OCI-LY1 (cell line): ENCODE results near the gene RIPOR2.

Experiments used
- H2AFZ ChIP-seq: fragments of 200-600 bp; sonication (generic), shearing (Covaris generic); 2 replicates; pipeline ENCODE4 v1.6.0; 2014; ENCODE audit warnings: antibody characterized with exemption, mild to moderate bottlenecking, low read length
- H3F3A ChIP-seq: fragments of 200-600 bp; sonication (generic), shearing (Covaris generic); 2 replicates; pipeline ENCODE4 v1.6.0; 2014; ENCODE audit warnings: mild to moderate bottlenecking, antibody characterized with exemption, low read length, moderate library complexity; ENCODE audit not compliant: insufficient read depth
- H3K27ac ChIP-seq: fragments of 200-600 bp; sonication (generic); 2 replicates; pipeline ENCODE4 v1.5.1; 2014; ENCODE audit warnings: low read length, mixed run types, mild to moderate bottlenecking, low read depth; ENCODE audit not compliant: poor library complexity, severe bottlenecking
- H3K27me3 ChIP-seq: fragments of 200-600 bp; sonication (generic); 2 replicates; pipeline ENCODE4 v1.6.0; 2014; ENCODE audit warnings: antibody characterized with exemption, mild to moderate bottlenecking, low read length, moderate library complexity; ENCODE audit not compliant: insufficient read depth
- H3K36me3 ChIP-seq: fragments of 200-600 bp; sonication (generic); 2 replicates; pipeline ENCODE4 v1.6.1; 2014; ENCODE audit warnings: mild to moderate bottlenecking, antibody characterized with exemption, low read length, moderate library complexity, mixed read lengths; ENCODE audit not compliant: insufficient read depth
- H3K4me1 ChIP-seq: fragments of 200-600 bp; sonication (generic); 2 replicates; pipeline ENCODE4 v1.5.1; 2014; ENCODE audit warnings: mild to moderate bottlenecking, low read length, moderate library complexity; ENCODE audit not compliant: insufficient read depth, severe bottlenecking
- H3K4me2 ChIP-seq: fragments of 200-600 bp; sonication (generic), shearing (Covaris generic); 2 replicates; pipeline ENCODE4 v1.6.1; 2014; ENCODE audit warnings: low read length
- H3K4me3 ChIP-seq: fragments of 200-600 bp; sonication (generic); 2 replicates; pipeline ENCODE4 v1.5.1; 2014; ENCODE audit warnings: low read length, low read depth, mild to moderate bottlenecking, mixed read lengths; ENCODE audit not compliant: poor library complexity, severe bottlenecking
- H3K79me2 ChIP-seq: fragments of 200-600 bp; shearing (Covaris generic); 2 replicates; pipeline ENCODE4 v1.6.1; 2016; ENCODE audit warnings: mixed run types, low read length, mixed read lengths; ENCODE audit not compliant: insufficient read depth
- H3K9ac ChIP-seq: fragments of 200-600 bp; sonication (generic), shearing (Covaris generic); 2 replicates; pipeline ENCODE4 v1.6.1; 2014; ENCODE audit warnings: mild to moderate bottlenecking, low read length, mixed read lengths
- H3K9me2 ChIP-seq: fragments of 200-600 bp; sonication (generic), shearing (Covaris generic); 2 replicates; pipeline ENCODE4 v1.6.1; 2014; ENCODE audit warnings: low read depth, mild to moderate bottlenecking, low read length, mixed read lengths
- H3K9me3 ChIP-seq: fragments of 200-600 bp; shearing (Covaris generic); 2 replicates; pipeline ENCODE4 v1.6.1; 2014; ENCODE audit warnings: low read length, mixed read lengths
- H4K20me1 ChIP-seq: fragments of 200-600 bp; sonication (generic), shearing (Covaris generic); 2 replicates; pipeline ENCODE4 v1.6.0; 2016; ENCODE audit warnings: mild to moderate bottlenecking, low read length; ENCODE audit not compliant: insufficient read depth
- CTCF ChIP-seq: fragments of 200-600 bp; sonication (generic), shearing (Covaris generic); IDR thresholded peaks from 2 replicates; pipeline ENCODE4 v1.5.1; 2017; ENCODE audit warnings: mild to moderate bottlenecking, antibody characterized with exemption, low read length, moderate library complexity, mixed read lengths
- EZH2 ChIP-seq: fragments of 200-600 bp; sonication (generic), shearing (Covaris generic); IDR thresholded peaks from 2 replicates; pipeline ENCODE4 v1.8.0; 2017; ENCODE audit warnings: borderline replicate concordance, mixed run types, mild to moderate bottlenecking, antibody characterized with exemption, low read length, moderate library complexity, mixed read lengths

The RIPOR2 gene

GRCh38 chr6:24888715-24889370 is 46.9 kb downstream of the RIPOR2 start:
- Histone ChIP-seq H3K4me1 (peaks cover 97% of the 10 kb centered on the region), H3K9me3 (no peaks in the 10 kb centered on the region), H3K36me3 (no peaks in the 10 kb centered on the region), H2AFZ (no peak overlapping the region), H4K20me1 (no peaks in the 10 kb centered on the region), H3K4me3 (peak overlapping the region; percentile 7), H3K9me2 (no peaks in the 10 kb centered on the region), H3K79me2 (peaks cover 8% of the 10 kb centered on the region), H3F3A (no peaks in the 10 kb centered on the region), H3K9ac (peak overlapping the region; percentile 27; the same call in 1 of the 2 replicates), H3K27ac (peak overlapping the region; percentile 47), H3K27me3 (no peaks in the 10 kb centered on the region), H3K4me2 (peak overlapping the region; percentile 18)
- peak; percentile 25; the same call in 1 of the 2 replicates for TF ChIP-seq CTCF
- no peak for TF ChIP-seq EZH2

GRCh38 chr6:24887545-24888140 is 48.1 kb downstream of the RIPOR2 start:
- Histone ChIP-seq H2AFZ (no peak overlapping the region), H3K4me1 (peaks cover 97% of the 10 kb centered on the region)

GRCh38 chr6:24883618-24884017 is 52.1 kb downstream of the RIPOR2 start:
- Histone ChIP-seq H3K79me2 (peaks cover 8% of the 10 kb centered on the region), H3K4me2 (peak overlapping the region; percentile 45), H3K9me2 (no peaks in the 10 kb centered on the region), H3F3A (no peaks in the 10 kb centered on the region), H4K20me1 (no peaks in the 10 kb centered on the region), H3K36me3 (no peaks in the 10 kb centered on the region), H3K4me1 (peaks cover 72% of the 10 kb centered on the region), H3K9ac (no peak overlapping the region), H3K27ac (peak overlapping the region; percentile 57), H3K27me3 (no peaks in the 10 kb centered on the region), H3K9me3 (no peaks in the 10 kb centered on the region), H3K4me3 (no peak overlapping the region), H2AFZ (no peak overlapping the region)
- TF ChIP-seq CTCF (no peak), EZH2 (no peak)

More at GRCh38 chr6:24887545-24888140, 48.1 kb downstream of the RIPOR2 start:
- Histone ChIP-seq H3K9ac (no peak overlapping the region; the same call in 1 of the 2 replicates), H3K9me2 (no peaks in the 10 kb centered on the region), H4K20me1 (no peaks in the 10 kb centered on the region), H3K9me3 (no peaks in the 10 kb centered on the region), H3K36me3 (no peaks in the 10 kb centered on the region), H3K27me3 (no peaks in the 10 kb centered on the region), H3K4me2 (peak overlapping the region; percentile 18), H3F3A (no peaks in the 10 kb centered on the region), H3K4me3 (no peak overlapping the region), H3K79me2 (peaks cover 8% of the 10 kb centered on the region), H3K27ac (peak overlapping the region; percentile 47)
- no peak for TF ChIP-seq CTCF
- TF ChIP-seq EZH2 = no peak
